GM19328 (cell line): ENCODE measurements around the gene HSPA1A.
"Not testable (repeated sequence)": the region's sequence is repeated elsewhere in the genome, so short reads cannot be mapped to it uniquely, and the experiment has no call there.

Experiments used
- ATAC-seq: cut with Tn5 transposase; IDR thresholded peaks from one replicate; pipeline ENCODE4 v1.9.1; 2021; ENCODE audit warnings: mild to moderate bottlenecking, moderate library complexity; ENCODE audit not compliant: unreplicated experiment

The HSPA1A gene

GRCh38 chr6:31831350-31832215 lies 16.2 kb downstream of the HSPA1A start:
- ATAC-seq: no peak

- no peak for ATAC-seq
Observed at GRCh38 chr6:31834367-31835250, 19.3 kb downstream of the HSPA1A start.

GRCh38 chr6:31836047-31836473 lies 20.7 kb downstream of the HSPA1A start:
- ATAC-seq: no peak

GRCh38 chr6:31836474-31837368 lies 21.4 kb downstream of the HSPA1A start:
- ATAC-seq: no peak

GRCh38 chr6:31837369-31838113 lies 22.2 kb downstream of the HSPA1A start:
- ATAC-seq: no peak

- not testable (repeated sequence) for ATAC-seq
Observed at GRCh38 chr6:31838114-31838553, 22.8 kb downstream of the HSPA1A start.

- no peak for ATAC-seq
Observed at GRCh38 chr6:31838968-31839367, 23.6 kb downstream of the HSPA1A start.

GRCh38 chr6:31839779-31840126 lies 24.4 kb downstream of the HSPA1A start:
- not testable (repeated sequence) for ATAC-seq

GRCh38 chr6:31842053-31842452 lies 26.7 kb downstream of the HSPA1A start:
- no peak for ATAC-seq

- no peak for ATAC-seq
Observed at GRCh38 chr6:31844507-31844906, 29.2 kb downstream of the HSPA1A start.

- no peak for ATAC-seq
Observed at GRCh38 chr6:31847276-31847978, 32.1 kb downstream of the HSPA1A start.

- ATAC-seq: no peak
Observed at GRCh38 chr6:31850765-31851484, 35.6 kb downstream of the HSPA1A start.

GRCh38 chr6:31851485-31851832 lies 36.1 kb downstream of the HSPA1A start:
- ATAC-seq: no peak

- not testable (repeated sequence) for ATAC-seq
Observed at GRCh38 chr6:31851980-31852718, 36.8 kb downstream of the HSPA1A start.

- ATAC-seq: not testable (repeated sequence)
Observed at GRCh38 chr6:31857774-31858173, 42.4 kb downstream of the HSPA1A start.

GRCh38 chr6:31858707-31859106 lies 43.4 kb downstream of the HSPA1A start:
- ATAC-seq: no peak

- ATAC-seq: no peak
Observed at GRCh38 chr6:31859923-31860322, 44.6 kb downstream of the HSPA1A start.

- no peak for ATAC-seq
Observed at GRCh38 chr6:31860349-31860748, 45.0 kb downstream of the HSPA1A start.
